Spleen (tissue), 7 donors: ENCODE data around the gene DAPL1.

Source experiments
- CTCF ChIP-seq, 11 experiments: fragments of 200-600 bp in 7 of 11; fragments of 450-650 bp in 4 of 11; sonication (generic) in 4 of 11; IDR thresholded peaks in 8 of 11; conservative IDR thresholded peaks in 3 of 11; 1 replicate in 7 of 11; 2 replicates in 4 of 11; pipeline versions ENCODE4 v1.4.0 to v1.8.0; 2016 to 2021; ENCODE audit warnings: antibody characterized with exemption in 11 of 11, inconsistent platforms in 4 of 11, mild to moderate bottlenecking in 1 of 11
- POLR2A ChIP-seq, 3 donors: fragments of 450-650 bp; IDR thresholded peaks; one replicate each; pipeline ENCODE4 v1.5.1; 2017; ENCODE audit warnings: antibody characterized with exemption in 3 of 3, mild to moderate bottlenecking in 1 of 3
- POLR2AphosphoS5 ChIP-seq, 3 donors: sonication (generic); formaldehyde crosslinking; IDR thresholded peaks; one replicate each; pipeline ENCODE4 v1.5.1; 2017; ENCODE audit warnings: antibody characterized with exemption in 3 of 3
- donor health status: DM: no; HTN: no; CAD: no; lungs with moderate emphysema.
- donor health status: DM: no; HTN: no; CAD: no.
- donor health status: DM: no; HTN: no; CAD: no.

GRCh38 chr2:158756331-158756730, 38.8 kb upstream of the DAPL1 start:
- TF ChIP-seq CTCF (IDR thresholded peaks at IDR 0.05 in 8 of 11, conservative IDR thresholded peaks at IDR 0.05 in 3 of 11) (no peak), POLR2AphosphoS5 (IDR thresholded peaks at IDR 0.05) (no peak), POLR2A (IDR thresholded peaks at IDR 0.05) (no peak)
